Measurements from ENCODE around the gene NRBF2.
"Not testable (repeated sequence)": the region's sequence is repeated elsewhere in the genome, so short reads cannot be mapped to it uniquely, and the experiment has no call there.

The NRBF2 gene

DNA sequence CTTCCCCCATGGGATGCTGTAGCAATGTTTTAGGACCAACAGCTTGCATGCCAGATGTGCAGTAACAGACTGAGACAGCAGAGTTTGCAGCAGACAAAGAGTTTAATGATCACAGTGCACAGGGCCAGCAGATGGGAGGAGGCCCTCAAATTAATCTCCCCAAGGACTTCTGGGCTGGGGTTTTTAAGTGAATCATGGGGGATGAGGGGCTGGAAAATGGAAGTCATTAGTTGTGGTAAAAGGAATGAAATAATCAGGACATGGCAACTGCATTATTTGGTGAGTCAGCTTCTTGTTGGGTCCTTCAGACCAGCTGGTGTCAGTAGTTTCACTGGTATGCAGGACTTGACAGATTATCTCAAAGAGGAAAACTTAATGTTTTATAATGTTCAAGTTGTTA, 12.6 kb upstream of the NRBF2 start:
- DNase-seq: no peak

DNA sequence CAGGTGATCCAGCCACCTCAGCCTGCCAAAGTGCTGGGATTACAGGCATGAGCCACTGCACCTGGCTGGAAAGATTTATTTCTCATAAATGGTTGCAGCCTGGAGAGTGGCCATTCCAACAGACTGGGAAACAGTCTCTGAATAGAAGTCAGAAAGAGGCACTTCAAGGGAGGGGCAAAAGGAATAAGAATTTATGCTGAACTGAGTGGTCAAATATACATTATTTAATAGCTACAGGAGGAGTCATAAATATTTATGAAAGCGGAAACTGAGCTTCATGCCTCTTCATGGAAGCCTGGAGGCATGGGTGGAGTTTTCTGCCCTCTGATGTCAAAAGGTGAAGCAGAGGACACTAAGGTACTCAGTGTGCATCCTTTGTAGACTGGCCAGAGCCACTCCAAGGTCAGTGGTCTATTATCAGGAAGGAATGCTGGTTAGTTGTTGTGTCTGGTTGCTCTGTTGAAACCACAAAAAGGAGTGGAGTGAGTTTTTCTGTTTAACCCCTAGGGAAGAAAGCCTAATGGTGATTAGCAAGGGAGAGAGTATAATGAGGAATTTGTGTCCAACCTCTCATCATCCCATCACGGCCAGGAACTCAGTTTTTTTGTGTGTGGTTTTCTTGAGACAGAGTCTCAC, 9.3 kb upstream of the NRBF2 start:
- no peak for DNase-seq

DNA sequence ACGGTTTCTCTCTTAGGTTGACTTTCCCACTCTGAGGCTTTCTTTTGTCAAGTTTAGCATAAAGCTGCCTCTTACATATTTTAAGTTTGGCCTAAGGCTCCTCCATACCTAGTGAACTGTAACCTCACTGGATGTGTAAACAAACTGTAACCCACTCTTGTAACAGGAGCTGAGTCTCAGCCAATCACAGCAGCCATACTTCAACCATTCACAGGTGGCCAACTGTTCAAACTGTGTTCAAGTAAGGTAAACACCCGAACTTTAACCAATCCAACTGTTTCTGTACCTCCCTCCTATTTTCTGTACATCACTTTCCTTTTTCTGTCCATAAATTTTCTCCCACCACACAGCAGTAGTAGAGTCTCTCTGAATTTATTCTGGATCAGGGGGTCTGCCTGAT, 7.7 kb upstream of the NRBF2 start:
- DNase-seq: no peak

DNA sequence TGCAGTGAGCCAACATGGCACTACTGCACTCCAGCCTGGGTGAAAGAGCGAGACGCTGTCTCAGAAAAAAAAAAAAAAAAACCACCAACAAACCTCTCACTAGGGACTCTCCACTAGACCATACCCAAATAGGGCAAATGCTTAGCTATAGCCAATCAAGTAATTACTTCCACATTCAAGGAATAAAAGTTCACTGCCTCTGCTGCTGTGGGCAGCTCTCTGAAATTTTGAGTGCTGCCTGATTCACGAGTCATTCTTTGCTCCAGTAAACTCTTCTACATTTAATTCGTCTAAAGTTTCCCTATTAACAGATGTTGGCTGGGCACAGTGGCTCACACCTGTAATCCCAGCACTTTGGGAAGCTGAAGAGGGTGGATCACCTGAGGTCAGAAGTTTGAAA, 4.7 kb upstream of the NRBF2 start:
- no peak for DNase-seq

DNA sequence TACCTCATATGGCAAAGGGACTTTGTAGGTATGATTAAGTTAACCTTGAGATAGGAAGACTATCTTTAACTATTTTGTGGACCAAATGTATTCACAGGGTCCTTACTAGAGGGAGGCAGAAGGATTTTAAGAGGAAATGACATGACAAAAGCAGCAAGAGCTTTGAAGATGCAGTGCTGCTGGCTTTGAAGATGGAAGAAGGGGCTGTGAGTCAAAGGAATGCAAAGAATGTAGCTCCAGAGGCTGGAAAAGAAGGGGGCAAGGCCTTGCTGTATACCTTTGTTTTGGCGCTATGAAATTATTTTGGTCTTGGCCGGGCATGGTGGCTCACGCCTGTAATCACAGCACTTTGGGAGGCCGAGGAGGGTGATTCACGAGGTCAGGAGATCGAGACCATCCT, 3.2 kb upstream of the NRBF2 start:
- DNase-seq: no peak

DNA sequence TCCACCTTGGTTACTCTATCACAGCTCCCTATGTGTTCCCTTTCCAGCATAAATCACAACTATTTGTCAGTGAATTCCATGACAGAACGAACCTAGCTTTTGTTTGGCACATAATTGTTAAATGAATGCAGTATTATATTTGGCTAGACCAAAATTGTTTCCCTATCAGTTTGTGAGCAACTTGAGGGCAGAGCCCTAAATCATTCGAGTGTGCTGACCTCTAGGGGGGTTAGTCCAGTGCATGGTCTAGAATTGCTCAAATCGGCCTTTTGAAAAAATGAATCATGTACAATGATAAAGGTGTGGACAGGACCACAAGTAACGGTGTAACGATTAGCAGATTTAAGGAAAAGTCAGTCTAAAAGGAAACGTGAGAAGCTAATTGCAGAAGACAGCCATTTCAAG, 475 bp upstream of the NRBF2 start:
- DNase-seq: no peak

DNA sequence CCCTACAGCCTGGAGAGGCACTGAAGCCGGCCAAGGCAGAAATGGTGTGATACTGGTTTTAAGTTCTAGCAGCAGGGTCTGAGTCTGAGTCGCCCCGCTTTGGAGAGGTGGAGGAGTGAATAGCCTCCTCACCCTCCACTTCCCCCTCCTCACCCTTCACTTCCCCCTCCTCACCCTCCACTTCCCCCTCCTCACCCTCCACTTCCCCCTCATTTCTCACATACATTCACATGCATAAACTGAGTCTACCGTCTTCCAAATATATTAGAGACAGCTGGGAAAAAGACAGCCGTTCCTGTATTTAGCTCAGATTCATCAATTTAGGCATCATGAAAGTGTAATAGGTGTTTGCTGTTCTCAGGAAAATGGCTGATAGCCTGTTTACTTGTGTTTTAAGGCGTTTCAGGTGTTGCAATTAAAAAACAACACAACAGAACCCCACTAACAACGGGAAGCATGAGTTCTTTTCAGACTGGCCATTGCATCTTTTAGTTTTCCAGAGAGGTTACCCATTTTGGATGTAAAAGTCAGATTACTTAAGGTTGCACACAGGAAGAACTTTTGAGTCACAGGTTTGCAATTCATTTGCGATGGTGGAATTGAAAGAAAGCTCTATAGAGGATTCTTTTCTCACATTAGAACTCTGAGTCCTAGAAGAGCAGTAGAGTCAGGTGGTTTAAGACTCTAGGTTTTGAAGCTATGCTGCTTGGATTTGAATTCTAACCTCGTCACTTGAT, 861 bp downstream of the NRBF2 start:
- DNase-seq: no peak

DNA sequence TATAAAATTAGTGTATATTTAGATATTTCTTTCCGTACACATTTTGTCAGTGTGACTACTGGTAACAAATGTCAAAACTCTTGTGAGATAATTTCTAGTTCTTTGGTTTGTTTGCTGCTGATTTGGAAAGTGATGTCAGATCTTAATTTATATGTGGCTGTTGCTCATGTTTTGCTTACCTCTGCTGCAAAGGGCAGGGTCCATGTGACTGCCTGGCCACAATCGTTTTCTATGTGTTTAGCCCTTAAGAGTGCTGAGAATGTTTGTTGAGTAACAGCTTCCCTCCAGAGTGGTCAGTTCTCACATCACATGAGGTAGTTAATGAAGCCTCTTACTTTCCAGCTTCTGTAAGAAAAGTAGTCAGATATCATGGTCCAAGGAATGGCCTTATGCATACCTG, 4.2 kb downstream of the NRBF2 start:
- DNase-seq: no peak

DNA sequence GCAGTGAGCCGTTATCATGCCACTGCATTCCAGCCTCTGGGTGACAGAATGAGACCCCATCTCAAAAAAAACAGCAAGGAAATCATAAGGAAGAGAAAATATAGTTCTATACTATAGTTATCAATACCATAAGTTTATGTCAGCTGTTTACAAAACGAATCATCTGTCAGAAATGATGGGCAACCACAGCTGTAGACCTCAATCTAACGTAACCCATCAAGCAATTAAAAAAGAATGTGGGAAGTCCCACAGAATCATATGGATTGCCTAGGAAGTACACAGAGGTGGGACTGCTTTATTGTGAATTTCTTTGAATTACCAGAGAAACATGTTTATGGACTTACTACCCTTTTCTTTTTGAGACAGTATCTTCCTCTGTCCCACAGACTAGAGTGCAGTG, 6.9 kb downstream of the NRBF2 start:
- no peak for DNase-seq

DNA sequence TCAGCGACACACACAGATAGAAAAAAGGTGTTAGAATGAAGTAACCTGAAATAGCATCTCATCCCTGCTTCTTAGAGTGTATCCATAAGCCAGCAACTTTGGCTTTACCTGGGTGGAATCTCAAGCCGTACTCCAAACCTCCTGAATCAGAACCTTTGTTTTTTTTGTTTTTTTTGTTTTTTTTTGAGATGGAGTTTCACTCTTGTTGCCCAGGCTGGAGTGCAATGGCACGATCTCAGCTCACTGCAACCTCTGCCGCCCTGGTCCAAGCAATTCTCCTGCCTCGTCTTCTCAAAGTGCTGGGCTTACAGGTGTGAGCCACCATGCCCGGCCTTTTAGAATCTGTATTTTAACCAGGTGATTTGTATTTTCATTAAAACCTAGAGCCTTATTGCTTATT, 9.0 kb downstream of the NRBF2 start:
- DNase-seq: no peak

DNA sequence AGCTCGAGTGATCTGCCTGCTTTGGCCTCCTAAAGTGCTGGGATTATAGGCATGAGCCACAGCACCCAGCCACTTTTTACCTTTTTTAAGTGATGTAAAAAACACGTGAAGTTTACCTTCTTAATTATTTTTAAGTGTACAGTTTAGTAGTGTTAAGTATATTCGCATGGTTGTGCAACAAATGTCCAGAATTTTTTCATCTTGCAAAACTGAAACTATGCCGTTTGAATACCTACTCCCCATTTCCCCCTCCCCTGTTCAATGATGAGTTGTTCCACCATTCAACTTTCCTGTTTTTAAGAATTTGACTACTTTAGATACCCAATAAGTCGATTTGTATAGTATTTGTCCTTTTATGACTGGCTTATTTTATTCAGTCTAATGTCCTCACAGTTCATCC, 10.9 kb downstream of the NRBF2 start:
- no peak for DNase-seq

DNA sequence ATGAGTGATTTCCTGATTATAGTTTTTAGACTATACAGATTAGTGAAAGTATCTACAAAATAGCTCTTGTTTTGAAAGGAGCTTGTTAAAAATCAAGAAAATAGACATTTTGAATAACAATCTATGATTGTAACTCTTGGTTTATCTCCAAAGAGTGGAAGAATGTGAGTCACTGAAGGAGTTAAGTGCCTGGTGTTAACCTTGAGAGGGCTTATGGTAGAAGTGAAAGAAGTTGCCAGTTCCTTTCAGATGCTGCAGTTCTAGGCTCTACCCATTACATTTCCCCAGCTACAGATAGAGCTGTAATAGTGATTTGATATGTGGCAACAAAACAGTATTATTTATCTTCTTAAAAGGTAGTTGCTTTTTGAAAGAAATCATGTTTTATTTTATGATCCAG, 12.7 kb downstream of the NRBF2 start:
- no peak for DNase-seq

DNA sequence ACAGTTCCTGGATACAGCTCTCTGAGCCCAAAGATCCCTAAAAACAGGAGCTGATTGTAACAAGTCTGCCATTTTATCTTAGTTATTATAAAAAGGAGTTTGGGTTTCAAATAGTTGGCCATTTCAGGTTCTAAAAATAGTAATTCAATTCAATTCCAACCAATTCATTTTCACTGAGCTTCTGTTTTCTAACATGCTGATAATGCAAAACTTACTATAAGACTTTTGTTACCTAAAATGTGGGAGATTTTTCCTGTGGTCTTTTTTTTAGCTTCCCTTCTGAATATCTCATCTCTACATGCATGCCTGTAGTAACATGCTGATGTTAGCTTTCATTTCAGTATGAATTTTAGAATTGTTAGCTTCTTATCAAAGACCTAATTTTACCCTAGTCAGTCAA, 13.4 kb downstream of the NRBF2 start:
- no peak for DNase-seq

DNA sequence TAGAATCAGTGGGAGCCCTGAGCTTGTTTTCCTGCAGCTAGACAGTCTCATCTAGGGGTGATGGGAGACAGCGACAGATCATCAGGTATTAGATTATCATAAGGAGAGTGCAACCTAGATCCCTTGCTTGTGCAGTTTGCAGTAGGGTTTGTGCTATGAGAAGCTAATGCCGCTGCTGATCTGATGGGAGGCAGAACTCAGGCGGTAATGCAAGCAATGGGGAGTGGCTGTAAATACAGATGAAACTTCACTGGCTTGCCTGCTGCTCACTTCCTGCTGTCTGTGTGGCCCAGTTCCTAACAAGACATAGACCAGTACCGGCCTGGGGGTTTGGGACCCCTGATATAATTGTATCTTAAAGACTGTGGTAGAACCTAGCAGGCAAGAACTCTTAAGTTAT, 17.6 kb downstream of the NRBF2 start:
- no peak for DNase-seq

DNA sequence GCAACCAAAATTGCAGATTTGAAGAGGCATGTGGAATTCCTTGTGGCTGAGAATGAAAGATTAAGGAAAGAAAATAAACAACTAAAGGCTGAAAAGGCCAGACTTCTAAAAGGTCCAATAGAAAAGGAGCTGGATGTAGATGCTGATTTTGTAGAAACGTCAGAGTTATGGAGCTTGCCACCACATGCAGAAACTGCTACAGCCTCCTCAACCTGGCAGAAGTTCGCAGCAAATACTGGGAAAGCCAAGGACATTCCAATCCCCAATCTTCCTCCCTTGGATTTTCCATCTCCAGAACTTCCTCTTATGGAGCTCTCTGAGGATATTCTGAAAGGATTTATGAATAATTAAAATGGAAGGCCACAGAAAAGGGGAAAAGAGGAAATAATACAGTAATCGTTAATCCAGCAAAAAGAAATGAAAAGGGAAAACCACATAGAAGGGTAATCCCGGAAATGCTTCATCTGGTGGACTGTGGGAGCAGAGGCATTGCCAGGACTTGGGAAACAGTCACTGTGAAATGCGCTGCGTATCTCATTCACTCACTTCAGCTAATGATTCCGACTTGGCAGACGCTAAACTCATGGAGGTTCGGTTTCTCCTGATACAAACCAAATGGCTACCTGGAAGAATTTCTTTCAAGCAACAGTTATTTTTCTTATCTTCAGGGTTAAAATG, 20.9 kb downstream of the NRBF2 start:
- DNase-seq: not testable (repeated sequence)

DNA sequence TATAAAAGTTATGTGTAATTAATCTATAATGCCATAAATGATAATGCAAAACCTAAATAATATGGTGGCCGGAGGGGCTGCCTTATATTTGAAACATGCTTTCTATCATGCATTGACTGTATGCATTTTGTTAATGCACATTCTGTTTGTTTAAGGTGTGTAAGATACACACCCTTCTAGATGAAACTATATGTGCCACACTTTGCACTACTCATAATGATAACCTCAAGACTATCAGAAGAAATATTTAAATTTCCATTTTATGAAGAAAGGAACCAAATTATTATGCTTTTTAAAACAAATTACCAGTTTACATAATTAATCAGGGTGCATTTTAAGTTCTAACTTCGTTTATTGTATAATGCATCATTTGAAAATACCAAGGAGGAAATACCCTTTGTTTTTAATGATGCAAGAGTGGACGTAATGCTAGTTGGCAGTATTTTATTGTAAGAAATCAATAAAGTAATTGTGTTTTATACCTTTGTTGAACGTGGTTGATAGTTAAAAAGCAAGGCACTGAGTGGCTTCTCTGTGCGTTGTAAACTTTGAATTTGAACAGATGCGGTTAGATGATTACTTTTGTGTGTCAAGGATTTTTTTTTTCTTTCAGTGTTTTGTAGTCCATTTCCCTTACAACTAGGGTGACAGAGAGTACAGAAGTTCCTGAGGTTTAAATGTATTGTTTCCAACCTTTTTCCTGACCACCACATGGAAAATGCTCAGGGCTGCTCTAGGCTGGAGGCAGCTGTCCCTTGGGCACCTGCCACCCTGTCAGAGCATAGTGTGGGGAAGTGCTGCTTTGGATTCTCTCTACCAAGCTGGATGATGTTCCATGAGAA, 21.6 kb downstream of the NRBF2 start:
- no peak for DNase-seq

DNA sequence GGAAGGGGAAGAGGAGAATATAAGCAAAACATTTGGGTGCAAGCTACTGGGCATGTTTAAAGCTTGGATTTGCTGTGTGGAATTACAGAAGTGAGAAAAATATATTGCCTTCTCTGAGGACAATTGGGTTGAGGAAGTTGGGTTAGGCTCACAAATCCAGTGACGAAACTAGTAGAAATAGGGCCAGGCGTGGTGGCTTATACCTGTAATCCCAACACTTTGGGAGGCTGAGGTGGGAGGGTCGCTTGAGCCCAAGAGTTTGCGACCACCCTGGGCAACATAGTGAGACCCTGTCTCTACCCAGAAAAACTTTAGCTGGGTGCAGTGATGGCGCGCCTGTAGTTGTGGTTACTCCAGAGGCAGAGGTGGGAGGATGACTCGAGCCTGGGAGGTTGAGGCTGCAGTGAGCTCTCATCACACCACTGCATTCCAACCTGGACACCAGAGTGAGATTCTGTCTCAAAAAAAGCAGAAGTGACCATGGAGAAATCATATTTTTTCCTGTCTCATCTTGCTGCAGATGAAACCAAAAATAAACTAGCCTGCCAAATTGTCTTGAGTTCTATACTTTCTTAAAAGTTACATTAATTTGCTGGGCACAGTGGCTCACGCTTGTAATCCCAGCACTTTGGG, 22.4 kb downstream of the NRBF2 start:
- no peak for DNase-seq

DNA sequence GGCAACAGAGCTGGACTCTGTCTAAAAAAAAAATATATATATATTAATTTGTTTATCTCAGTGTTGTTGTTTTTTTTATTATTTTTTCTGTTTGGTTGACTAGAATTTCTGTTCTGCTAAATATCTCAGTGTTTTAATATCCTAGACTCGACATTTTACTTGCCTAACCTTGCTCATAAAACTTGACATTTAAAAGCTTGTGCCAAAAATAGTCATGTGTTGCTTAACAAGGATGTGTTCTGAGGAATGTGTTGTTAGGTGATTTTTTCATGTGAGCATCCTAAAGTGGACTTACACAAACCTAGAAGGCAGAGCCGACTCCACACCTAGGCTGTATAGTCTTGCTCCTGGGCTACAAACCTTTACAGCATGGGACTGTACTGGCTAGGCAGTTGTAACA, 23.1 kb downstream of the NRBF2 start:
- no peak for DNase-seq

DNA sequence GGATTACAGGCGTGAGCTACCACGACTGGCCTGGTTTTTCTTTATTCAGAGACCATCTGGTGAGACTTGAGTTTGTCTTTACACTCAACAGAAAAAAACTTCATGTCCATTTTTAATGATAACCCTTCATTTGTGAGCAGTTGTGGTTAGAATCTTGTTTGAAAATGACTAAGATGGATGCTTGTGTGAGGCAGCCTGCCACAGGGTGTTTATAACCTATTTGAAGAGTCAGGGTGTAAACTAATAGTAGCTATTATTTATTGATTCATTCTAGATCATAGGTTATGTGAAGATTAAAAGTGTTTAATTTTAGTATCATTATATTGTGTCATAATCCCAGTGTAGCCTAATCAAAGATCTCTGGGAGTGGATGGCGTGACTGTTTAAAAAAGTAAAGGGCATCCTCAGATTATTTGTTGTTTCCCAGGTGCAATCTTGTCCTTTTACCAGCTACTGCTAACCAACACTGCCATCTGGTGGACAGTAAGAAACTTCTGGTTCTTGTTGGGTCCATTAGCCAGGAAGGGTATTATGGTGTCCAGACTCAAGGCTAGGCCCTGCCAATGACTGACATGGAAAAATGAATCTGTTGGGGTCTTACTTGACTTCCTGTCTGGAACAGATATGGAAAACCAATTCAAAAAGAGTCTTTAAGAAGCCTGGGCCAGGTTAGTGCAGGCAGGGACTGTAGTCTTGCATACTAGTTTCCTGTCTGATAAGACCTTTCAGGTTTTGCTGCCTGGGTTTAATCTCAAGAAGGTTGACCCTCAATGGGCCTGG, 24.9 kb downstream of the NRBF2 start:
- DNase-seq: peak; percentile 68

DNA sequence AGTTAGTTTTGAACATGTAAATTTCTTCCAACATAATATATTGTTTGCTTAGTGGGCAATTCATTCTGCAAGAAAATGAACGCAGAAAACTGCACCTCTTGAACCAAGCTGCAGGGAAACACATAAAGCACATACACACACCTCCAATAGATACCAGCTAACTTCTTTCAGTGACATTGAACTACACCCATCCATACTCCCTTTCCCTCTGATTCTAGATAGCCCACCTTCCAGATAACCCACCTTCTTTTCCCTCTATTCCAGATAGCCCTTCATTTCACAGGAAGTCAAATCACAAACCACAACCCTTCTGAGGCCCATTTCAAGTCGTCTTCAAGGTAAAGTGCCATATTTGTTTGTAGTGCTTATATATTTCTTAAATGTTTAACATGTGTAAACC, 28.5 kb downstream of the NRBF2 start:
- DNase-seq: no peak

DNA sequence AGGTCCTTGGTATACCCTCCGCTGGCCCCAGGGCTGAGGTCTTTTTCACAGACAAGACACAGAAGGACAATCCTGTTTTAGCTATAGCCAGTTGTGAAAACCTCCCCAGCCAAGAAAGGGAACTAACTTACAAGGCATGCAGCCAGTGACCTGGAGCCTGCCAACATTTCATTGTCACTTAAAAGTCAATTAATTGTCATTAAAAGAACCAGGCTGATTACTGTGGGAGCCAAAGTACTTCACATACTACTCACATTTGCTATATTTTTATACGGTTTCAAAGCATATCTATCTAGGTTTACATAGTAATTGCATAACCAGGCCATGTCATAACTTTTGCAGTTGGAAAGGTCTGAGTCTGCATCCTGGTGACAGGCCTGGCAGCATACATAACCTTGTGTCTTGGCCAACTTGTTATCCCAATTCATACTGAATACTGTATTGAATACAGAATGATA, 31.1 kb downstream of the NRBF2 start:
- no peak for DNase-seq

DNA sequence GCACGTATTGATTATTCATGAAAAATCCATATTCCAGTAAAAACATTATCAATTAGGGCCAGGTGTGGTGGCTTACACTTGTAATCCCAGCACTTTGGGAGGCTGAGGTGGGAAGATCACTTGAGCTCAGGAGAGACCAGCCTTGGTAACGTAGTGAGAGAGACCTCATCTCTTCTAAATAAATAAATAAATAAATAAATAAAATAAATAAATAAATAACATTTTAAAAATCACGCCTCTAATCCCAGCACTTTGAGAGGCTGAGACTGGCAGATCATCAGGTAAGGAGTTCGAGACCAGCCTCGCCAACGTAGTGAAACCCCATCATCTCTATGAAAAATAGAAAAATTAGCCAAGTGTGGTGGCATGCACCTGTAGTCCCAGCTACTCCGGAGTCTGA, 32.1 kb downstream of the NRBF2 start:
- no peak for DNase-seq

Data from RPMI8226 (cell line).